IPS DF 6.9 (cell line): ENCODE measurements around the gene WRAP73.
"Not testable (repeated sequence)": the region's sequence is repeated elsewhere in the genome, so short reads cannot be mapped to it uniquely, and the experiment has no call there.

Source experiments
- DNase-seq: peaks from one replicate; pipeline ENCODE4 v3.0.0-alpha.2; 2013; ENCODE audit warnings: low read depth, low spot score
- H3K27ac ChIP-seq: one replicate; pipeline ENCODE4 v1.5.1; 2013; ENCODE audit warnings: low read length, control low read depth
- H3K27me3 ChIP-seq: 2 replicates; pipeline ENCODE4 v1.6.1; 2013; ENCODE audit warnings: mild to moderate bottlenecking, low read length; ENCODE audit not compliant: control insufficient read depth, insufficient read depth
- H3K36me3 ChIP-seq: 2 replicates; pipeline ENCODE4 v1.6.1; 2013; ENCODE audit warnings: low read length; ENCODE audit not compliant: control insufficient read depth, insufficient read depth
- H3K4me1 ChIP-seq: 2 replicates; pipeline ENCODE4 v1.6.1; 2013; ENCODE audit warnings: low read length; ENCODE audit not compliant: control insufficient read depth, insufficient read depth
- H3K4me3 ChIP-seq: 2 replicates; pipeline ENCODE4 v1.5.1; 2013; ENCODE audit warnings: mild to moderate bottlenecking, low read length
- H3K9me3 ChIP-seq: 2 replicates; pipeline ENCODE4 v1.6.1; 2013; ENCODE audit warnings: low read length, inconsistent platforms; ENCODE audit not compliant: control insufficient read depth, insufficient read depth
- WGBS: extraction: QIAGEN DNeasy Blood & Tissue Kit; methylation state at CpG from one replicate; pipeline ENCODE4 v1.1.7; 2013; ENCODE audit warnings: mixed read lengths, missing lambda C conversion rate; ENCODE audit not compliant: insufficient read length, insufficient coverage; 5-methylcytosine and 5-hydroxymethylcytosine counted together

Gene WRAP73

DNA sequence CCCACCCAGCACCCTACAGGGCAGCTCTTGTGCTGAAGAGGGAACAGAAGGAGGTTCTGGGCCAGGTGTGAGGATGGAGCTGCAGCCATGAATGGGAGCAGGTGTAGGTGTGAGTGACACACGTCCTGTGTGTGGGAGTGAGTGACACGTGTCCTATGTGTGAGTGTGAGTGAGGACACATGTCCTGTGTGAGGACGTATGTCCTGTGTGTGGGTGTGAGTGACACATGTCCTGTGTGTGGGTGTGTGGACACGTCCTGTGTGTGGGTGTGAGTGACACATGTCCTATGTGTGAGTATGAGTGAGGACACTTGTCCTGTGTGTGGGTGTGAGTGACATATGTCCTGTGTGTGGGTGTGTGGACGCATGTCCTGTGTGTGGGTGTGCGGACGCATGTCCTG, 65.0 kb downstream of the WRAP73 start:
- Histone ChIP-seq H3K9me3 (peaks cover 2% of the 10 kb centered on the region), H3K27ac (no peak overlapping the region), H3K27me3 (no peaks in the 10 kb centered on the region), H3K4me1 (peaks cover 1% of the 10 kb centered on the region), H3K4me3 (no peak overlapping the region), H3K36me3 (0 out of 2 replicates have a peak, but pooled peaks cover 5% of the 10 kb centered on the region)
- no peak for DNase-seq
- no CpG with 5 or more reads among the region's 7 CpGs for WGBS

- no CpG with 5 or more reads among the region's 21 CpGs for WGBS
These were observed 66.2 kb downstream of the WRAP73 start for GRCh38 chr1:3583751-3584150.

GRCh38 chr1:3581296-3582036, 68.4 kb downstream of the WRAP73 start:
- Histone ChIP-seq H3K27ac (no peak overlapping the region), H3K4me1 (no peaks in the 10 kb centered on the region), H3K27me3 (no peaks in the 10 kb centered on the region), H3K9me3 (peaks cover 2% of the 10 kb centered on the region), H3K4me3 (no peak overlapping the region), H3K36me3 (0 out of 2 replicates have a peak, but pooled peaks cover 5% of the 10 kb centered on the region)
- no CpG with 5 or more reads among the region's 16 CpGs for WGBS
- no peak for DNase-seq

More at GRCh38 chr1:3583751-3584150, 66.2 kb downstream of the WRAP73 start:
- DNase-seq, H3K4me1 ChIP-seq, H3K4me3 ChIP-seq, H3K27ac ChIP-seq, H3K9me3 ChIP-seq, H3K27me3 ChIP-seq, H3K36me3 ChIP-seq: not testable (repeated sequence)
